ENCODE results near the gene RNF225. TPM values are rescaled to one million over a fixed set of nuclear protein-coding genes. Genes with fewer than 3 reads are reported as not detected.

Gene RNF225
- total and polyA plus RNA-seq, 2 experiments from 2014 or later = not detected

- no peaks in the 10 kb centered on the region for H4K20me1 ChIP-seq (ENCODE audit: insufficient read depth, poor library complexity, severe bottlenecking)
- no peak overlapping the region for H2AFZ ChIP-seq
- no peak for TF ChIP-seq CTCF (IDR thresholded peaks at IDR 0.05; ENCODE audit: poor library complexity)
- no peak for TF ChIP-seq EZH2phosphoT487 (IDR thresholded peaks at IDR 0.05; ENCODE audit: low read depth, severe bottlenecking, unreplicated experiment)
- no peak for TF ChIP-seq EZH2 (IDR thresholded peaks at IDR 0.05; ENCODE audit: borderline replicate concordance)
- no peaks in the 10 kb centered on the region for H3K9me3 ChIP-seq (ENCODE audit: low read depth)
- DNase-seq (ENCODE audit: low spot score) = no peak
- WGBS (ENCODE audit: low lambda C conversion rate, missing lambda C conversion rate) = 92% methylated on average over 23 of the region's 23 CpGs
- H3K9me2 ChIP-seq (replicated peaks; ENCODE audit: insufficient read depth) = no peaks in the 10 kb centered on the region
- H3K27me3 ChIP-seq = no peaks in the 10 kb centered on the region
- H3K79me2 ChIP-seq = peaks cover 6% of the 10 kb centered on the region
- no peak overlapping the region for H3K4me2 ChIP-seq
- H3K4me1 ChIP-seq (ENCODE audit: insufficient read depth) = no peaks in the 10 kb centered on the region
- no peak overlapping the region for H3K27ac ChIP-seq
- H3K4me3 ChIP-seq = no peak overlapping the region
- no peaks in the 10 kb centered on the region for H3K36me3 ChIP-seq (replicated peaks; ENCODE audit: insufficient read depth, low read depth)
These were observed 43.3 kb upstream of the RNF225 start for GRCh38 chr19:58351990-58352755.

GRCh38 chr19:58352760-58353671 is 42.4 kb upstream of the RNF225 start, which contains the start of gene A1BG:
A1BG (minus strand) TSS chr19:58353492; CDS start chr19:58353437, 55 bp downstream.
- Histone ChIP-seq H2AFZ (no peak within 1 kb of the TSS), H3K27me3 (no peaks in the 10 kb centered on the region), H3K9me2 (replicated peaks; ENCODE audit: insufficient read depth) (no peaks in the 10 kb centered on the region), H3K4me1 (ENCODE audit: insufficient read depth) (no peaks in the 10 kb centered on the region), H3K36me3 (replicated peaks; ENCODE audit: insufficient read depth, low read depth) (no peaks in the 10 kb centered on the region), H4K20me1 (ENCODE audit: insufficient read depth, poor library complexity, severe bottlenecking) (no peaks in the 10 kb centered on the region), H3K27ac (no peak within 1 kb of the TSS), H3K9me3 (ENCODE audit: low read depth) (no peaks in the 10 kb centered on the region), H3K79me2 (peaks cover 6% of the 10 kb centered on the region), H3K4me3 (no peak within 1 kb of the TSS), H3K4me2 (no peak within 1 kb of the TSS)
- no peak for TF ChIP-seq CTCF (IDR thresholded peaks at IDR 0.05; ENCODE audit: poor library complexity)
- no peak for TF ChIP-seq EZH2 (IDR thresholded peaks at IDR 0.05; ENCODE audit: borderline replicate concordance)
- TF ChIP-seq EZH2phosphoT487 (IDR thresholded peaks at IDR 0.05; ENCODE audit: low read depth, severe bottlenecking, unreplicated experiment) = no peak
- WGBS (ENCODE audit: low lambda C conversion rate, missing lambda C conversion rate) = 85% methylated on average over 24 of the region's 26 CpGs
- no peak for DNase-seq (ENCODE audit: low spot score)

GRCh38 chr19:58353717-58354477 is 41.6 kb upstream of the RNF225 start:
- Histone ChIP-seq H3K27ac (no peak overlapping the region), H4K20me1 (ENCODE audit: insufficient read depth, poor library complexity, severe bottlenecking) (no peaks in the 10 kb centered on the region), H3K79me2 (peaks cover 2% of the 10 kb centered on the region), H3K36me3 (replicated peaks; ENCODE audit: insufficient read depth, low read depth) (no peaks in the 10 kb centered on the region), H3K9me2 (replicated peaks; ENCODE audit: insufficient read depth) (no peaks in the 10 kb centered on the region), H3K27me3 (no peaks in the 10 kb centered on the region), H3K4me2 (no peak overlapping the region), H3K4me1 (ENCODE audit: insufficient read depth) (no peaks in the 10 kb centered on the region), H3K4me3 (no peak overlapping the region), H2AFZ (no peak overlapping the region), H3K9me3 (ENCODE audit: low read depth) (no peaks in the 10 kb centered on the region)
- WGBS (ENCODE audit: low lambda C conversion rate, missing lambda C conversion rate) = 96% methylated on average over 14 of the region's 15 CpGs
- TF ChIP-seq EZH2phosphoT487 (IDR thresholded peaks at IDR 0.05; ENCODE audit: low read depth, severe bottlenecking, unreplicated experiment) (no peak), CTCF (IDR thresholded peaks at IDR 0.05; ENCODE audit: poor library complexity) (no peak), EZH2 (IDR thresholded peaks at IDR 0.05; ENCODE audit: borderline replicate concordance) (no peak)
- no peak for DNase-seq (ENCODE audit: low spot score)

Measured in hepatocyte (in vitro differentiated cells).